Choroid plexus epithelial cell (primary cell): ENCODE data around the gene MYO15A.
A peak's percentile ranks its signal among the peaks of the same experiment; 100 is the strongest.

Experiments used
- DNase-seq: peaks from one replicate; pipeline ENCODE4 v3.0.0-alpha.2; 2010; ENCODE audit warnings: low read depth
- H3K4me3 ChIP-seq: 2 replicates; pipeline ENCODE4 v1.5.1; 2011; ENCODE audit warnings: low read depth, mild to moderate bottlenecking, control low read depth, low read length, moderate library complexity
- CTCF ChIP-seq: conservative IDR thresholded peaks from 2 replicates; pipeline ENCODE4 v1.5.1; 2011; ENCODE audit warnings: low read depth, mild to moderate bottlenecking, control low read depth, inconsistent platforms, low read length, moderate library complexity

The MYO15A gene

GRCh38 chr17:18070861-18071340 is 37.7 kb upstream of the MYO15A start:
- H3K4me3 ChIP-seq: peak overlapping the region; percentile 27
- peak; percentile 61 for DNase-seq
- no peak for TF ChIP-seq CTCF

- TF ChIP-seq CTCF: no peak
- no peak overlapping the region for H3K4me3 ChIP-seq
- no peak for DNase-seq
Measured at GRCh38 chr17:18071751-18072150, 36.8 kb upstream of the MYO15A start.

- no peak overlapping the region for H3K4me3 ChIP-seq
- TF ChIP-seq CTCF: no peak
- no peak for DNase-seq
Measured at GRCh38 chr17:18074566-18075272, 33.8 kb upstream of the MYO15A start.

- TF ChIP-seq CTCF: no peak
- no peak overlapping the region for H3K4me3 ChIP-seq
- DNase-seq: peak; percentile 51
Measured at GRCh38 chr17:18076936-18077335, 31.6 kb upstream of the MYO15A start.

GRCh38 chr17:18079543-18079942 is 29.0 kb upstream of the MYO15A start:
- H3K4me3 ChIP-seq: no peak overlapping the region
- TF ChIP-seq CTCF: no peak

GRCh38 chr17:18084256-18084655 is 24.3 kb upstream of the MYO15A start:
- DNase-seq: no peak
- no peak for TF ChIP-seq CTCF
- H3K4me3 ChIP-seq: no peak overlapping the region

More at GRCh38 chr17:18079543-18079942, 29.0 kb upstream of the MYO15A start:
- no peak for DNase-seq
